TTC549 (cell line): ENCODE data around the gene IL1A.
"Not testable (repeated sequence)": the region's sequence is repeated elsewhere in the genome, so short reads cannot be mapped to it uniquely, and the experiment has no call there.

Source experiments
- FAIRE-seq: peaks from 2 replicates; lab custom pipeline; 2012; peaks lifted over from hg19 to GRCh38; lab: Jason Lieb, UNC

IL1A gene

GRCh38 chr2:112784199-112785189 lies at the start of gene IL1A:
Gene IL1A (minus strand): TSS chr2:112784493. CDS start chr2:112783770, 723 bp downstream.
- no peak for FAIRE-seq

- no peak for FAIRE-seq
These were observed 49.7 kb upstream of the IL1A start for GRCh38 chr2:112833976-112834375.

GRCh38 chr2:112833639-112833931 lies 49.3 kb upstream of the IL1A start:
- FAIRE-seq: not testable (repeated sequence)

- no peak for FAIRE-seq
These were observed 48.7 kb upstream of the IL1A start for GRCh38 chr2:112832841-112833638.

- no peak for FAIRE-seq
These were observed 47.9 kb upstream of the IL1A start for GRCh38 chr2:112831946-112832840.

- no peak for FAIRE-seq
These were observed 47.2 kb upstream of the IL1A start for GRCh38 chr2:112831513-112831845.

GRCh38 chr2:112830682-112831512 lies 46.6 kb upstream of the IL1A start:
- no peak for FAIRE-seq

GRCh38 chr2:112829961-112830681 lies 45.8 kb upstream of the IL1A start:
- no peak for FAIRE-seq

- FAIRE-seq: no peak
These were observed 45.0 kb upstream of the IL1A start for GRCh38 chr2:112829101-112829960.

- FAIRE-seq: no peak
These were observed 44.0 kb upstream of the IL1A start for GRCh38 chr2:112828251-112828691.

GRCh38 chr2:112827604-112828185 lies 43.4 kb upstream of the IL1A start:
- FAIRE-seq: no peak

- FAIRE-seq: no peak
These were observed 42.7 kb upstream of the IL1A start for GRCh38 chr2:112827009-112827408.

- FAIRE-seq: no peak
These were observed 41.4 kb upstream of the IL1A start for GRCh38 chr2:112825706-112826105.

GRCh38 chr2:112824694-112825085 lies 40.4 kb upstream of the IL1A start:
- no peak for FAIRE-seq

- no peak for FAIRE-seq
These were observed 37.4 kb upstream of the IL1A start for GRCh38 chr2:112821682-112822081.

GRCh38 chr2:112821142-112821541 lies 36.8 kb upstream of the IL1A start:
- no peak for FAIRE-seq

- no peak for FAIRE-seq
These were observed 36.0 kb upstream of the IL1A start for GRCh38 chr2:112820343-112820742.

GRCh38 chr2:112819081-112819480 lies 34.8 kb upstream of the IL1A start:
- no peak for FAIRE-seq
